Medulla oblongata (tissue), 1 donor: ENCODE data around the gene SHROOM2.

ENCODE experiments used
- DNase-seq: peaks from one replicate; pipeline ENCODE4 v3.0.0-alpha.2; 2015; ENCODE audit errors: extremely low spot score

Gene SHROOM2

GRCh38 chrX:9865804-9866472 lies 79.7 kb downstream of the SHROOM2 start:
- no peak for DNase-seq

GRCh38 chrX:9866633-9867032 lies 80.4 kb downstream of the SHROOM2 start:
- DNase-seq: no peak

- no peak for DNase-seq
Measured at GRCh38 chrX:9867226-9867625, 81.0 kb downstream of the SHROOM2 start.

- no peak for DNase-seq
Measured at GRCh38 chrX:9867753-9868152, 81.5 kb downstream of the SHROOM2 start.

- DNase-seq: no peak
Measured at GRCh38 chrX:9871701-9872268, 85.6 kb downstream of the SHROOM2 start.

- no peak for DNase-seq
Measured at GRCh38 chrX:9873360-9873759, 87.1 kb downstream of the SHROOM2 start.

GRCh38 chrX:9873952-9874351 lies 87.7 kb downstream of the SHROOM2 start:
- DNase-seq: peak; percentile 64

GRCh38 chrX:9874483-9874882 lies 88.3 kb downstream of the SHROOM2 start:
- DNase-seq: no peak

- DNase-seq: no peak
Measured at GRCh38 chrX:9875801-9876200, 89.6 kb downstream of the SHROOM2 start.

- DNase-seq: no peak
Measured at GRCh38 chrX:9876201-9876600, 90.0 kb downstream of the SHROOM2 start.

- no peak for DNase-seq
Measured at GRCh38 chrX:9878146-9878820, 92.1 kb downstream of the SHROOM2 start.

GRCh38 chrX:9880237-9880636 lies 94.0 kb downstream of the SHROOM2 start:
- DNase-seq: no peak

GRCh38 chrX:9880870-9881269 lies 94.6 kb downstream of the SHROOM2 start:
- no peak for DNase-seq

- no peak for DNase-seq
Measured at GRCh38 chrX:9882669-9883446, 96.6 kb downstream of the SHROOM2 start.

GRCh38 chrX:9884031-9884779 lies 98.0 kb downstream of the SHROOM2 start:
- DNase-seq: no peak

GRCh38 chrX:9885150-9885549 lies 98.9 kb downstream of the SHROOM2 start:
- peak; percentile 82 for DNase-seq

- DNase-seq: no peak
Measured at GRCh38 chrX:9887659-9888297, 101.5 kb downstream of the SHROOM2 start.

GRCh38 chrX:9888953-9889470 lies 102.8 kb downstream of the SHROOM2 start:
- no peak for DNase-seq

- DNase-seq: no peak
Measured at GRCh38 chrX:9890681-9891091, 104.5 kb downstream of the SHROOM2 start.

- no peak for DNase-seq
Measured at GRCh38 chrX:9895225-9895912, 109.1 kb downstream of the SHROOM2 start.
